AG04449 (cell line): ENCODE data around the gene TIMM21.

Experiments used
- CTCF ChIA-PET: fragments of 350-600 bp; formaldehyde crosslinking; extraction: SDS; loops from one replicate; lab custom pipeline; 2021; ENCODE audit warnings: antibody characterized with exemption; lab: Yijun Ruan, JAX
- POLR2A ChIA-PET: fragments of 400-600, 350-600 bp; formaldehyde crosslinking; extraction: SDS; loops from one replicate; lab custom pipeline; 2020; ENCODE audit warnings: antibody characterized with exemption, inconsistent platforms; lab: Yijun Ruan, JAX
- DNase-seq: peaks from one replicate; pipeline ENCODE4 v3.0.0-alpha.2; 2010; ENCODE audit warnings: low read depth, low spot score
- H3K4me3 ChIP-seq: 2 replicates; pipeline ENCODE4 v1.5.1; 2011; ENCODE audit warnings: low read depth, mild to moderate bottlenecking, control low read depth, low read length
- TF ChIP-seq, protein P1 (sequence below): IDR thresholded peaks from one replicate; pipeline ENCODE4 v1.5.1; 2011; ENCODE audit warnings: mild to moderate bottlenecking, moderate library complexity, low read length, control low read depth, inconsistent platforms; ENCODE audit not compliant: insufficient read depth; ENCODE audit errors: missing control alignments

The TIMM21 gene

DNA sequence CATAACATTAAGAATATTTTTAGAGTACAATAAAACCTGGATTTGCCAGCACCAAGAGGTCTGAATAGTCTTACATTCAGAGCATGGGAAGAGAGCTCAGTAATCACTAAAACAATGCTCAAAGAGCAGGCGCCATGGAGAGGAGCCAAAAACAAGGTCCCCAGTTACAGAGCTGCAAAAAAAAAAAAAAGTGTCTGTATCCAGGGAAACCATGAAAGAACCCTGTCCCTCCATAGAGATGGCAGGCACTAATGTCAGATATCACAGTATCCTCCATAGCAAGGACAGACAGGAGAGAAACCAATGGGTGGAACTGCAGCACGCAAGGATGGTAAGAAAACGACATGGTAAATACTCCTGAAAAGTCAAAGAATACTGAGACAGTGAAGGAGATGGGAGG lies 20.2 kb upstream of the TIMM21 start:
- H3K4me3 ChIP-seq, result no peak overlapping the region
- no peak for DNase-seq
- ChIA-PET POLR2A (no interaction called here), CTCF (interaction anchor here (0.9 kb wide), 1 partner anchor 13 kb away, joined by 4 read pairs; no protein-coding TSS in a partner anchor)
- TF ChIP-seq, protein P1, sequence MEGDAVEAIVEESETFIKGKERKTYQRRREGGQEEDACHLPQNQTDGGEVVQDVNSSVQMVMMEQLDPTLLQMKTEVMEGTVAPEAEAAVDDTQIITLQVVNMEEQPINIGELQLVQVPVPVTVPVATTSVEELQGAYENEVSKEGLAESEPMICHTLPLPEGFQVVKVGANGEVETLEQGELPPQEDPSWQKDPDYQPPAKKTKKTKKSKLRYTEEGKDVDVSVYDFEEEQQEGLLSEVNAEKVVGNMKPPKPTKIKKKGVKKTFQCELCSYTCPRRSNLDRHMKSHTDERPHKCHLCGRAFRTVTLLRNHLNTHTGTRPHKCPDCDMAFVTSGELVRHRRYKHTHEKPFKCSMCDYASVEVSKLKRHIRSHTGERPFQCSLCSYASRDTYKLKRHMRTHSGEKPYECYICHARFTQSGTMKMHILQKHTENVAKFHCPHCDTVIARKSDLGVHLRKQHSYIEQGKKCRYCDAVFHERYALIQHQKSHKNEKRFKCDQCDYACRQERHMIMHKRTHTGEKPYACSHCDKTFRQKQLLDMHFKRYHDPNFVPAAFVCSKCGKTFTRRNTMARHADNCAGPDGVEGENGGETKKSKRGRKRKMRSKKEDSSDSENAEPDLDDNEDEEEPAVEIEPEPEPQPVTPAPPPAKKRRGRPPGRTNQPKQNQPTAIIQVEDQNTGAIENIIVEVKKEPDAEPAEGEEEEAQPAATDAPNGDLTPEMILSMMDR, result no peak

DNA sequence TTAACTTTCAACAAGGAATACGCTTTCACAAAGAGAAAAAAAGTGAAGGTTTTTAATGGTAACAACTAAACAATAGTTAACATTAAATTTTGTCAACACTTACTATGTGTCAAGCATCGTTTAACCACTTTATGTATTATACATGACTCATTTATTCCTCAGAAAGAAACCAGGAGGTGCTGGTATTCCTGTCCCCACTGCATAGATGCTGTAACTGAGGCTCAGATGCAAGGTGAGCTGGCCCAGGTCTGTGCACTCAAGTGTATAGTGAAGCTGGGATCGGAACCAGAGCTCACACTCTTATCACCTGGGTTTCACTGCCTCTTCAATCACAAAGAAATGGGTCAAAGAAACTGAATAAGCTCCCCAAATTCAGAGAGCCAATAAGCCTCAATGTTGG lies 17.2 kb upstream of the TIMM21 start:
- ChIA-PET CTCF (interaction anchor here (2.1 kb wide), 1 partner anchor 14 kb away, joined by 5 read pairs; no protein-coding TSS in a partner anchor), POLR2A (no interaction called here)

DNA sequence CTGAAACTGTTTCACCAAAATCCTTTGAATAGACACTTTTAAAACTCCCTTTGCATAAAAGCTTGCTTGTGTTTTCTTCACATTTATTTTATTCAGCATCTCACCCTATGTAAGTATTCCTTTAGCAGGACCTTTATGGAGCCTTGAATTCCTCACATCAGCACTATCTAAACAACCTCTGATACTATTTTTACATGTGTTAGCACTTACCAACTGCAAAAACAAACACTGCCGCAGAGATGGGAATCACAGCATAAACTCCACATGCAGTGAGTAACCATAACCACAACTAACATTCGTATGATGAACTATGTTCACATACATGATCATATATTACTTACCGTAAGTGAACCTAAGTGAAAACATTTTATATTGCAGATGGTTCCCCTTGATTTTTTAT lies 16.1 kb upstream of the TIMM21 start:
- TF ChIP-seq, protein P1, result no peak
- H3K4me3 ChIP-seq, result no peak overlapping the region
- ChIA-PET POLR2A (no interaction called here), CTCF (interaction anchor here (1.1 to 2.1 kb wide), 2 partner anchors 13 to 15 kb away, joined by 3 to 5 read pairs; no protein-coding TSS in a partner anchor)
- no peak for DNase-seq

More for the DNA sequence above, 17.2 kb upstream of the TIMM21 start:
- DNase-seq, result no peak
- H3K4me3 ChIP-seq, result no peak overlapping the region
- TF ChIP-seq, protein P1, result no peak

DNA sequence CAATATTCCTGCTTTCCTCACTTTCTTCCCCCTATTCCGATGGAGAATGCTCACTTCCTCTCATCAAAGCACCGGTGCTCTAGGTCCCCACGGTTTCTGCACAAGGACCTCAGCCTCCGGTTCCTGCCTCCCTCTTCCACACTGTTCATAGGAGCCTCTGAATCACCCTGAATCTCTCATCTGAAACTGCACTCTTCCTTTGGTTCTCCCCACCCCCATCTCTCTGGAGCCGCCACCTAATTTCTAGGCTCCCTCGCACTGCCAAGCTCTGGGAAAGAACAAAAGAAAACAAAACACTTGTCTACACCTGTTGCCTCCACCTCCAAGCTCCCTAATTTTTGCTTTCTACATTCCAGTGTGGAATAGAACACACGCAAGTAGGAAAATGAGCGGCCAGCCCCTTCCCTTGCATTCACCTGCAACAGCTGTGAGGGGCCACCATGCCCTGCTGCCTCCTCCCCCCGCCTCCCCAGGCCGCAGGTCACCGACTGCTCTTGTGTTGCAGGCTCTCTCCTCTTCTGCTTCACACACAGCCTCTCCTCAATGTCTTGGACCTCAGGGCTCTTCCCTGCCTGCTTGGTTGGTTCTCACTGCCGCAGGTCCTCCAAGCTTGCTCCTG lies 10.3 kb upstream of the TIMM21 start:
- ChIA-PET CTCF (interaction anchor here (0.9 kb wide), 1 partner anchor 21 kb away, joined by 3 read pairs; no protein-coding TSS in a partner anchor), POLR2A (no interaction called here)
- TF ChIP-seq, protein P1, result no peak
- DNase-seq, result no peak
- H3K4me3 ChIP-seq, result no peak overlapping the region

DNA sequence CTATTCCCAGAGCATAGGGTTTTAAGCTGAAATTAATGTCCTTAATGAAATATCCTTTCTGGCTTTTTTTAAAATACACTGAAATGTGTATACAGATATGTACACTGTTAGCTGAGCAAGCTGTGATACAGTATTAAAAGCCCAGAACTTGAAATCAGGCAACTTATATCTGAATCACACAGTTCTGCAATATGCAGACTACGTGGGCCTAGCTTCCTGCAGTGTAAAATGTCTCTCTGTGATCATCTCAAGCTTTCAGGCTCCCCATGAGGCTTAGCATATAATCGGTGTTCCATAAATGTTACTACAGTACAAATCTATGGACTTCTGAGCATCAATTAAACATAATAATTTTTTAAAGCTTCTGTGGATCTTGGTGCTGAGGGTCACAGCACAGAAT lies 8.9 kb upstream of the TIMM21 start:
- TF ChIP-seq, protein P1, result no peak
- H3K4me3 ChIP-seq, result no peak overlapping the region
- no peak for DNase-seq
- ChIA-PET CTCF (interaction anchor here (0.7 to 1.7 kb wide), 4 partner anchors 9 to 412 kb away, joined by 3 to 7 read pairs (median 4); no protein-coding TSS in a partner anchor), POLR2A (no interaction called here)

DNA sequence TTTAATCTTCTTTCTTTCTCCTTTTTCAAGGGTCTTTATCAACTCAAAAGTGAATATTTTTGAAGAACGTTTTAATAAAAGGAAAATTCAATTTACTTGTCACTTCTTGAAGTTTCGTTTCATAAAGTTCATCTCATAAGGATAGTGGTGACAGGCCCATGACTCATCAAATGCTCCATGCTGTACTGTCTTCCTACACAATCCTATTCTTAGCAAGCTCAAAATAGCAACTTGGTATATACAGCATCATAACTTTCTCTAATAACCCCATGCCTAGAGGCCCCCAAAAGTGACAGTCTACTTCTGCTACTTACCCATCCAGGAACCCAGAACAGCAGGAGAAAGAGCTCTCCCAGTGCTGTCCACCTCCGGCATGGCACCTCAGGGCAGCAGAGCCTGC lies 8.4 kb upstream of the TIMM21 start:
- ChIA-PET POLR2A (no interaction called here), CTCF (interaction anchor here (0.7 to 1.7 kb wide), 3 partner anchors 10 to 412 kb away, joined by 3 to 7 read pairs (median 4); no protein-coding TSS in a partner anchor)
- TF ChIP-seq, protein P1, result no peak
- no peak for DNase-seq
- no peak overlapping the region for H3K4me3 ChIP-seq
